Tibial nerve (tissue), 4 donors: Measurements from ENCODE around the gene PLXNB1. TPM values are rescaled to one million over a fixed set of nuclear protein-coding genes. Genes with fewer than 3 reads are reported as not detected.

Source experiments
- DNase-seq, 2 donors: peaks; one replicate each; pipeline ENCODE4 v3.0.0-alpha.2; 2019; ENCODE audit warnings: low spot score in 2 of 2
- H3K27ac ChIP-seq, 4 donors: fragments of 200-600 bp; sonication (generic) in 3 of 4; one replicate each; pipeline ENCODE4 v1.5.1; 2017 to 2019; ENCODE audit warnings: mild to moderate bottlenecking in 1 of 4
- H3K27me3 ChIP-seq, 2 donors: fragments of 200-600 bp; sonication (generic) in 1 of 2; one replicate each; pipeline versions ENCODE4 v1.5.1 to v1.6.0; 2017 to 2019
- H3K36me3 ChIP-seq, 3 donors: fragments of 200-600 bp; sonication (generic); one replicate each; pipeline ENCODE4 v1.5.1; 2018 to 2019
- H3K4me1 ChIP-seq, 4 donors: fragments of 200-600 bp; sonication (generic) in 3 of 4; one replicate each; pipeline ENCODE4 v1.5.1; 2017 to 2019
- H3K4me3 ChIP-seq, 4 donors: fragments of 200-600 bp; sonication (generic) in 3 of 4; one replicate each; pipeline ENCODE4 v1.5.1; 2017 to 2019; ENCODE audit warnings: mild to moderate bottlenecking in 1 of 4, moderate library complexity in 1 of 4
- H3K9me3 ChIP-seq, 4 donors: fragments of 200-600 bp; sonication (generic) in 3 of 4; one replicate each; pipeline ENCODE4 v1.5.1; 2017 to 2019
- CTCF ChIP-seq, 5 experiments: fragments of 200-600 bp in 3 of 5; fragments of 450-650 bp in 2 of 5; sonication (generic) in 3 of 5; IDR thresholded peaks; one replicate each; pipeline ENCODE4 v1.5.1; 2016 to 2019; ENCODE audit warnings: antibody characterized with exemption in 5 of 5, mild to moderate bottlenecking in 3 of 5, moderate library complexity in 2 of 5
- EP300 ChIP-seq, 2 donors: sonication (generic); formaldehyde crosslinking; IDR thresholded peaks; one replicate each; pipeline ENCODE4 v1.6.1; 2017; ENCODE audit warnings: antibody characterized with exemption in 2 of 2, mild to moderate bottlenecking in 1 of 2
- POLR2A ChIP-seq, 2 donors: fragments of 450-650 bp; IDR thresholded peaks; one replicate each; pipeline ENCODE4 v1.6.1; 2017; ENCODE audit warnings: antibody characterized with exemption in 2 of 2, mild to moderate bottlenecking in 2 of 2, moderate library complexity in 2 of 2
- WGBS, 2 donors: methylation state at CpG; one replicate each; pipeline ENCODE4 v1.1.5; 2018; 5-methylcytosine and 5-hydroxymethylcytosine counted together
- total RNA-seq, 4 donors: library from RNA; depleted of rRNA; stranded (reverse); fragments of >200 nt; gene quantifications; one replicate each; pipeline ENCODE4 v1.1.0, GENCODE V29; 2016

The PLXNB1 gene
- total RNA-seq, 4 donors from 2014 or later, result 216 to 379 (median 339) TPM

GRCh38 chr3:48467473-48468267 lies 37.8 kb upstream of the PLXNB1 start:
- no peak for DNase-seq
- Histone ChIP-seq H3K4me3 (peak overlapping the region in 1 of 4 donors; percentile 59), H3K27me3 (no peaks in the 10 kb centered on the region), H3K9me3 (no peaks in the 10 kb centered on the region), H3K4me1 (peaks cover 2 to 69% (median 63%) of the 10 kb centered on the region in 4 donors), H3K27ac (peak overlapping the region; percentile 98 to 99 (median 98)), H3K36me3 (peaks cover 0 to 56% (median 6%) of the 10 kb centered on the region in 3 donors)
- TF ChIP-seq CTCF (IDR thresholded peaks at IDR 0.05) (no peak), POLR2A (IDR thresholded peaks at IDR 0.05) (no peak), EP300 (IDR thresholded peaks at IDR 0.05) (no peak)
- 58 to 79% methylated on average over 7 of the region's 7 CpGs for WGBS, 2 donors

- peak overlapping the region in 3 of 4 donors; percentile 47 to 61 (median 59) for H3K4me3 ChIP-seq
- H3K4me1 ChIP-seq, result peaks cover 2 to 68% (median 62%) of the 10 kb centered on the region in 4 donors
- H3K27ac ChIP-seq, result peak overlapping the region; percentile 98 to 99 (median 98)
- WGBS, 2 donors, result 62 to 74% methylated on average over 7 to 8 of the region's 9 CpGs
- peaks cover 0 to 60% (median 6%) of the 10 kb centered on the region in 3 donors for H3K36me3 ChIP-seq
- no peak for TF ChIP-seq POLR2A (IDR thresholded peaks at IDR 0.05)
- TF ChIP-seq EP300 (IDR thresholded peaks at IDR 0.05), result no peak
- TF ChIP-seq CTCF (IDR thresholded peaks at IDR 0.05), result no peak
- DNase-seq, result no peak
- H3K27me3 ChIP-seq, result no peaks in the 10 kb centered on the region
- no peaks in the 10 kb centered on the region for H3K9me3 ChIP-seq
Observed at GRCh38 chr3:48467110-48467454, 37.2 kb upstream of the PLXNB1 start.

- TF ChIP-seq POLR2A (IDR thresholded peaks at IDR 0.05), result no peak
- no peak for TF ChIP-seq EP300 (IDR thresholded peaks at IDR 0.05)
- Histone ChIP-seq H3K4me1 (peaks cover 2 to 62% (median 56%) of the 10 kb centered on the region in 4 donors), H3K27me3 (no peaks in the 10 kb centered on the region), H3K36me3 (peaks cover 0 to 64% (median 6%) of the 10 kb centered on the region in 3 donors), H3K9me3 (no peaks in the 10 kb centered on the region), H3K27ac (peak overlapping the region; percentile 98 to 99 (median 98)), H3K4me3 (peak overlapping the region; percentile 45 to 61 (median 53))
- no peak for DNase-seq
- WGBS, 2 donors, result 28% methylated on average over 12 to 18 of the region's 19 CpGs
Observed at GRCh38 chr3:48466386-48467109, 36.7 kb upstream of the PLXNB1 start.

GRCh38 chr3:48465531-48466378 lies 35.9 kb upstream of the PLXNB1 start:
- H3K36me3 ChIP-seq, result peaks cover 0 to 72% (median 6%) of the 10 kb centered on the region in 3 donors
- 0 to 3% methylated on average over 7 to 12 of the region's 21 CpGs for WGBS, 2 donors
- peak; percentile 60 to 94 for TF ChIP-seq EP300 (IDR thresholded peaks at IDR 0.05)
- peak; percentile 85 to 91 for TF ChIP-seq POLR2A (IDR thresholded peaks at IDR 0.05)
- peak in 4 of 5 experiments; percentile 60 to 97 (median 90) for TF ChIP-seq CTCF (IDR thresholded peaks at IDR 0.05)
- peaks cover 0 to 55% (median 48%) of the 10 kb centered on the region in 4 donors for H3K4me1 ChIP-seq
- peak; percentile 97 to 99 for DNase-seq
- H3K9me3 ChIP-seq, result no peaks in the 10 kb centered on the region
- H3K27ac ChIP-seq, result peak overlapping the region; percentile 98 to 99 (median 98)
- no peaks in the 10 kb centered on the region for H3K27me3 ChIP-seq
- peak overlapping the region; percentile 45 to 61 (median 53) for H3K4me3 ChIP-seq

- WGBS, 2 donors, result 0 to 21% methylated on average over 2 to 7 of the region's 7 CpGs
- DNase-seq, result no peak
- TF ChIP-seq POLR2A (IDR thresholded peaks at IDR 0.05) (no peak), CTCF (IDR thresholded peaks at IDR 0.05) (peak in 1 of 5 experiments; percentile 84), EP300 (IDR thresholded peaks at IDR 0.05) (no peak)
- no peaks in the 10 kb centered on the region for H3K27me3 ChIP-seq
- H3K36me3 ChIP-seq, result peaks cover 0 to 74% (median 6%) of the 10 kb centered on the region in 3 donors
- H3K4me1 ChIP-seq, result peaks cover 0 to 49% (median 43%) of the 10 kb centered on the region in 4 donors
- no peak overlapping the region for H3K4me3 ChIP-seq
- H3K9me3 ChIP-seq, result no peaks in the 10 kb centered on the region
- H3K27ac ChIP-seq, result peak overlapping the region; percentile 98 to 99 (median 98)
Observed at GRCh38 chr3:48465237-48465530, 35.3 kb upstream of the PLXNB1 start.
